ENCODE measurements around the gene LRFN3. TPM values are rescaled to one million over a fixed set of nuclear protein-coding genes. Genes with fewer than 3 reads are reported as not detected.

Gene LRFN3
- total and polyA plus RNA-seq, 2 of the 4 experiments (the other 2 are of a cell fraction) = 0.36 to 4.8 TPM

GRCh38 chr19:35988824-35989223 lies 52.6 kb downstream of the LRFN3 start:
- Histone ChIP-seq H3K14ac (replicated peaks; ENCODE audit: low read depth, low read length) (no peak overlapping the region), H2BK15ac (ENCODE audit: low read depth, low read length) (no peak overlapping the region), H4K91ac (ENCODE audit: insufficient read depth, low read depth, low read length) (no peak overlapping the region), H3K36me3 (ENCODE audit: control insufficient read depth, insufficient read depth, low read length) (no peaks in the 10 kb centered on the region), H3K9ac (ENCODE audit: low read depth, low read length) (no peak overlapping the region), H3K4me1 (ENCODE audit: control insufficient read depth, insufficient read depth, low read length) (no peaks in the 10 kb centered on the region), H3K9me1 (ENCODE audit: insufficient read depth, low read length) (no peaks in the 10 kb centered on the region), H3K27ac (ENCODE audit: insufficient read depth, low read length) (no peak overlapping the region), H2BK5ac (ENCODE audit: low read depth, low read length, poor library complexity, severe bottlenecking) (no peak overlapping the region), H2BK120ac (ENCODE audit: low read depth, low read length) (no peak overlapping the region), H3K9me3 (ENCODE audit: control insufficient read depth, insufficient read depth, low read length) (peaks cover 5% of the 10 kb centered on the region), H4K20me1 (ENCODE audit: insufficient read depth, low read length) (no peaks in the 10 kb centered on the region; the same call in 1 of the 2 replicates), H3K27me3 (ENCODE audit: control insufficient read depth, insufficient read depth, low read length) (peaks cover 23% of the 10 kb centered on the region), H2AK9ac (replicated peaks; ENCODE audit: low read depth, low read length, poor library complexity) (no peak overlapping the region), H3K18ac (ENCODE audit: low read depth, low read length) (no peak overlapping the region), H3K56ac (ENCODE audit: extremely low read depth, insufficient read depth, low read length) (no peak overlapping the region), H2AK5ac (ENCODE audit: low read depth, low read length) (no peak overlapping the region), H3K4ac (ENCODE audit: low read depth, low read length) (no peak overlapping the region), H3K23ac (ENCODE audit: low read depth, low read length) (no peak overlapping the region), H3K79me1 (ENCODE audit: low read depth in 1 of 2, low read length in 2 of 2) (no peaks in the 10 kb centered on the region), H2AFZ (replicated peaks; ENCODE audit: low read length, poor library complexity) (no peak overlapping the region), H4K8ac (ENCODE audit: low read depth in 2 of 2, low read length in 2 of 2) (no peak overlapping the region), H4K5ac (ENCODE audit: low read depth, low read length) (no peak overlapping the region), H2BK20ac (ENCODE audit: low read depth, low read length) (no peak overlapping the region), H3K4me2 (ENCODE audit: low read depth, low read length) (no peak overlapping the region), H3K4me3 (ENCODE audit: insufficient read depth, low read depth, low read length) (no peak overlapping the region)
- POLR2A ChIA-PET (ENCODE audit: unreplicated experiment) = no interaction called here
- CTCF ChIA-PET = no interaction called here
- WGBS, 2 experiments (ENCODE audit: extremely low coverage in 2 of 2, insufficient read length in 1 of 2) = no CpG with 5 or more reads among the region's 3 CpGs
- DNase-seq = no peak
- no peak for TF ChIP-seq RCOR1 (IDR thresholded peaks at IDR 0.05; ENCODE audit: insufficient replicate concordance, low read length)
- TF ChIP-seq USF2 (IDR thresholded peaks at IDR 0.05; ENCODE audit: low read depth, low read length) = no peak
- no peak for TF ChIP-seq SMC3 (IDR thresholded peaks at IDR 0.05; ENCODE audit: low read depth, low read length)
- no peak for TF ChIP-seq MAFK (IDR thresholded peaks at IDR 0.05; ENCODE audit: low read depth, low read length)
- no peak for TF ChIP-seq CTCF (conservative IDR thresholded peaks at IDR 0.05; ENCODE audit: low read depth, low read length)
- no peak for TF ChIP-seq MXI1 (IDR thresholded peaks at IDR 0.05; ENCODE audit: borderline replicate concordance, low read depth, low read length)
- intact Hi-C loops (cut with micrococcal nuclease) (no loop called here), dilution Hi-C loops (cut with HindIII; ENCODE audit: low sequenced_read_pairs, unreplicated experiment) (no loop called here), in situ Hi-C loops (cut with MboI; ENCODE audit: low sequenced_read_pairs) (no loop called here)
- no peak for ATAC-seq (ENCODE audit: low read depth)
- no TSS peak for BruUV-seq (replicated peaks)
